AG20443 (cell line): ENCODE measurements around the gene MARCHF2.

ENCODE experiments used
- DNase-seq: peaks from one replicate; pipeline ENCODE4 v3.0.0; 2012; ENCODE audit warnings: low spot score, mixed read lengths

Gene MARCHF2

DNA sequence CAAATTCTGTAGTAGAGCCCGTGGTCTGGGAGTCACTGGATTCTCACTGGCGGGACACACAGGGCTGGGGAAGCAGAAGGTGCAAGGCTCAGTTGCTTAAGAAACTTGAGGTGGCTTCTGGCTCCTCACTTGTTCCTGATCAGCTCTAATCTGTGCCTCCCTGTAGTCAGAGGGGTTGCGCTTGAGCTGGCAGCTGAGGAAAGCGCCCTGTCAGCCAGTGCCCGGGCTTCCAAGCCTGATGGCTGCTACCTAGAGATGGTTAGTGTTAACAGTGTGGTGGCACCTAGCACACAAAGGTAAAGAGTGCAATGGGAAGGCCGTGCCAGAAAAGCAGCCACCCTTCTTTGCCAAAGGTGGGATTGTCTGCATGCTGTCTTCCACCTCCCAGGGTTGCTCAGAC, 40.5 kb downstream of the MARCHF2 start:
- no peak for DNase-seq

GRCh38 chr19:8454218-8454617, 41.1 kb downstream of the MARCHF2 start:
- no peak for DNase-seq

DNA sequence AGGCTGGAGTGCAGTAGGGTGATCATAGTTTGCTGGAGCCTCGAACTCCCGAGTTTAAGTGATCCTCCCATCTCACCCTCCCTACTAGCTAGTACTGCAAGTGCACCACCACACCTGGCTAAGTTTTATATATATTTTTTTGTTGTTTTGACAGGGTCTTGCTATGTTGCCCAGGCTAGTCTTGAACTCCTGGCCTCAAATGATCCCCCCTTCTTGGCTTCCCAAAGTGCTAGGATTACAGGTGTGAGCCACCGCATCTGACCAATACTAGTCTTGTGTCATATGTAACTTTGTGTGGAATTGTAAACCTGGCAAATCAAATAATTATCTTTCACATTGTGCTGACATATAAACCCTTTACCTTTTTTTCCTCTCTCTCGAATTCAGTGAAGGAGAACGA, 41.9 kb downstream of the MARCHF2 start:
- no peak for DNase-seq

DNA sequence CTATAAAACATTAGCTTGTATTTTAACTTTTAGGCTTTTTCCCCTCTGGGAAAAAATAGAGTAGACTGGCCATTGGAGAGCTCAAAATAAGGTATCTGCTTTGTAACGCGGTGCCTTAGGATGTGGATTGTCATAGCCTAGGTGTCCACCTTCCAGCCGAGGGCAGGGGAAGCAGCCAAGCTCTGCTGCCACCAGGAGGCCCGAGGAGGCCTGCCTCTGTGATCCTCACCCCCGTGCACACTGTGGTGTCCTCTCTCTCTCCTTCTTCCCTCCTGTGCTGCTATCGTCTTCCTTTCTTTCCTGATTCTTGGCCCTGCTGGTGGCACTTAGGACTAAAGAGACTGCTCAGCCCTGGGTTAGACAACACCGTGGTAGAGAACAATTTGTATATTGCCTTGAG, 43.0 kb downstream of the MARCHF2 start:
- no peak for DNase-seq

GRCh38 chr19:8457209-8457608, 44.1 kb downstream of the MARCHF2 start:
- DNase-seq, result no peak

- no peak for DNase-seq
Measured at GRCh38 chr19:8457827-8458226, 44.7 kb downstream of the MARCHF2 start.

DNA sequence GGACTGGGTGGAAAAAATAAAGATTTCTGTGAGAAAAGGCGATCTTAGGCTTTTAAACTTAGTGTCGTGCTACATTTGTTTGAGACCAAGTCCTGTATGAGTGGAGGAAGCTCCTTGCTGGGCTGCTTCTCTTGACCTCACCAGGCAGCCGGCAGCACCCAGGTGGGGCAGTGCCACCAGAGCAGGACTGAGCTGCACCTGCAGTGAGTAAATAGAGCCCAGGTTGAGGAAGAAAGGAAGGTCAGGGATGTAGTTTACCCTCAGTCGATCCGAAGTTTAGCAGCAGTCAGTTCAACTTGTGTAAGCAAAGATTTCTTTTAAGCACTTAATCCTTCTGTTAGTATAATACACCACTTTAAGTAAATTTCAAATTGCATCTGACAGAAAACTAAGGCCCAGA, 45.3 kb downstream of the MARCHF2 start:
- no peak for DNase-seq

DNA sequence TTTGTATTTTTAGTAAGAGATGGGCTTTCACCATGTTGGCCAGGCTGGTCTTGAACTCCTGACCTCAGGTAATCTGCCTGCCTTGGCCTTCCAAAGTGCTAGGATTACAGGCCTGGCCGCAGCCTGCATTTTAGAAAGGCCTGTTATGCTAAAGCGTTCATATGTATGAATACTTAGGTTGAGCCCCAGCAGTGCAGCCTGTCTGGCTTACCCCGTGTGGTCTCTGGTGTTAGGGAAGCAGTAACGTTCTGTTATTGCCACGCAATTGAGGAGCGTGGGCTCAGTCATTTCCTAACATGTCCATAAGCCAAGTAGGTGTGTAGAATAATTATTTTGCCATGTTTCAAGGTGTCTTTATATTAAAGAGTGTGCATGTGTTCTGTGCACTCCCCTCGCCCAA, 46.0 kb downstream of the MARCHF2 start:
- DNase-seq, result no peak

- peak; percentile 84 for DNase-seq
Measured at GRCh38 chr19:8459520-8460270, 46.6 kb downstream of the MARCHF2 start.

- no peak for DNase-seq
Measured at GRCh38 chr19:8460516-8461298, 47.6 kb downstream of the MARCHF2 start.

GRCh38 chr19:8461376-8461775, 48.3 kb downstream of the MARCHF2 start:
- DNase-seq, result no peak

GRCh38 chr19:8461891-8462290, 48.8 kb downstream of the MARCHF2 start:
- no peak for DNase-seq

- DNase-seq, result no peak
Measured at GRCh38 chr19:8462571-8462970, 49.5 kb downstream of the MARCHF2 start.

DNA sequence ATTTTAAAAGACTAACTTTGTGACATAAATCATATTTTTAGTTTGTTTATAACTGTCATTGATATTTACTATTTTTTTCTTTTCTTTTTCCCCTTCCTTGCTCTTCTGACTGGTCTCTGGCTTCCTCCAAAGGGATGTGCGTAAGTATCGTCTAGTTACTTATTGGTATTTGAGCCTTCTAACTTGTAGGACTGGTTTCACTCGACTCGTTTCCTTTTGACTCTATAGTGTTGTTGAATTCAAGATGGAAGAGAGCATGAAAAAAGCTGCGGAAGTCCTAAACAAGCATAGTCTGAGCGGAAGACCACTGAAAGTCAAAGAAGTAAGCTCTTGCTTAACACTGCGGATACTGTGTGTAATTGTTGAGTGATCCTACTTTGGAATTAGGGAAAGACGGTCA, 50.3 kb downstream of the MARCHF2 start:
- no peak for DNase-seq

GRCh38 chr19:8466018-8466417, 52.9 kb downstream of the MARCHF2 start:
- no peak for DNase-seq

DNA sequence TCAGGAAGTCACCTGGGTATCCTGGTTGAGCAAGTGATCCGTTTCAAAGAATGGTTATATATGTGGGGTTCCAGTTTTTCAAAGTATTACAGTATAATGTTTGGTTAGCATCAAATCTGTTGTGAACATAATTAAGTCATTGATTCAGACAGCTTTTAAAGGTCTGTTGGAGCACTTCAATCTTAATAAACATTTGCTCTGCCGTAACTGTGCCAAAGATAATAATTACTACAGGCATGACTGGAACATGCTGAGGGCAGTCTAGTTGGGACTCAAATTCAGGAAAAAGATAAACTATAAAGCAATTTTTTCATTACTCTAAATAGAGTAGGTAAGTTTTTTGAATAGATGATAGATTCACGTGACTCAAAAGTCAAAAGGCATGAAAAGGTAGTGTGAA, 55.0 kb downstream of the MARCHF2 start:
- no peak for DNase-seq

GRCh38 chr19:8468761-8469373, 55.8 kb downstream of the MARCHF2 start:
- no peak for DNase-seq

- no peak for DNase-seq
Measured at GRCh38 chr19:8469613-8470368, 56.7 kb downstream of the MARCHF2 start.

DNA sequence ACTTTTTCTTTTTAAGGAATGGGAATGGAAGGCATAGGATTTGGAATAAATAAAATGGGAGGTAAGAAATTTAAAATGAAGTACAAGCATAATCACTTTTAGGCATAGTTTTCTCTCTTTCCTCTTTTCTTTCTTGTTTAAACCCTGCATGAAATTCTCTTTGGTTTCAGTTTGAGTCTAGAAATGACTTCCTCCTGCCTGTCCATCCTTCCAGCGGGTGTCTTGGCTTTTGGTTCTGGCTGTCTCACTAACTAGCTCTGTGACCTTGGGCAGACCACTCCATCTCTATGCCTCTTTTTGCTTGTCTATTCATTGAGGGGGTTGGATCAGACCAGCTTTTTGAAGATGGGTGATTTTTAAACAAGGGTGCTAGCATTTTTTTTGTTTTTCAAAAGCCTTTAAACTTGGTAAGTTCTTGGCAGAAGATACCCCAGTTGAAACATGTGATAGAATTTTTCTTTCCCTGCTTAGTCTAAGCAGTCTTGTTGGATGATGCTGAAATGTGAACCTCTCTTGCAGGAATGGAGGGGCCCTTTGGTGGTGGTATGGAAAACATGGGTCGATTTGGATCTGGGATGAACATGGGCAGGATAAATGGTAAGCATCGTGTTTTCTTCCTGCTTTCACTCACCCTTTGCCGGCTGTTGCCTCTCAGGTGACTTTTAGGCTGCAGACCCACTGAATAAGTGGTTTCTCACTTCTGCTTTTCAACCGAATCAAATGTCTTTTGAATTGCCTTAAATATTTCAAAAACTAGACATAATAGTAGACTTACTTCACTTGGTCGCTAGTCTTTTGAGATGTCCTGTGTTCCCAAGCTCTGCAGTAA, 60.8 kb downstream of the MARCHF2 start:
- DNase-seq, result no peak

DNA sequence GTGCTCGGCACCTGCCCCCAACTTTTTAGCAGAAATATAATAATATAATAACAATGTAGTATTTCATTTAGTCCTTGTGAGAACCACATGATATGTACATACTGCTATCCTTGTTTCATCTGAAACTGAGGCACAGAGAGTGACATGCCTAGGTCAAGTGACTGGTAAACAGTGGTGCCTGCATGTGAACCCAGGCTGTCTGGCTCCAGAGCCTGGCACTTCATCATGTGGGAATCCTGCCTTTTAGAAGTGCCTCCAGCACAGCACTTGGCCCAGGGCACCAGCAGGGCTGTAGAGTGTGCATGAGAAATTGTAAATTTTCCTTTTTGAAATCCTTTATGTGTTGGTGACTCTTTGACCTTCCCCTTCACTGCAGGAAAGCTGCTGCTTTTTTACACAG, 61.9 kb downstream of the MARCHF2 start:
- no peak for DNase-seq

DNA sequence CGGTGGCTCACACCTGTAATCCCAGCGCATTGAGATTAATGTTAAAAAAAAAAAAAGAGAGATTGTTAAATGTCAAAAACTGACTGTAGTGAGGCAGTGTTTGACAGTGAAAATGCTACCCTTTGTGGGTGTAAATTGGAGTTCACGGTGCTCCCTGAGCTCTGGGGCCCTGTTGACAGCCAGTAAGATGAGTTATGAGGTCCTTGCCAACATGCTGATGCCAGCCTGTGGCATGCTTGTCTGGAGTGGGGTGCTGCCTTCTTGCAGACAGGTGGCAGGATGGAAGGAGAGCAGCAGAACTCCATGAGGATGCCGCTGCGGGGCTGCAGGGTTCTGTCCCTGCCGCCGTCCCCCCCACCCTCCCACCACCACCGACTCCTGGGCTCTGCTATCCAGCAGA, 63.4 kb downstream of the MARCHF2 start:
- DNase-seq, result no peak

DNA sequence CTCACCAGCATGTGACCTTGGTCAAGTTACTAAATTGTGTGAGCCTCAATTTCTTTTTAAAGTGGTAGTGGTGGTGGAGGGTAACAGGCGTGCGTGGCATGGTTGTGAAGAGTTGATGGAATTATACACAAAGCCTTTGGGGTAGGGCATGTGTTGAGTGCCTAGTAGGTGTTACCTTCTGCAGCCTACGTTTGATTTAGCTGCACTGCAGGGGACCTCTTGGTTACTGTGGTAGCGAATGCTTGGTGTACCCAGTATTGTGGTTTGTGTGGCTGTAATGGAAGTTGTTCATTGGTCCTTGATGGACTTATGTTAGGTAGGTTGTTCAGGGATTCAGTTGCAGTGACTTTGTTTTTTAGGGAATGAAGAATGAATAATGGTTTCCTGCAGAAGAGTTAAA, 64.8 kb downstream of the MARCHF2 start:
- no peak for DNase-seq
